PC-3 (cell line): ENCODE measurements around the gene ITGB1. TPM values are rescaled to one million over a fixed set of nuclear protein-coding genes. Genes with fewer than 3 reads are reported as not detected.

ENCODE experiments used
- ATAC-seq: fragments of 200-7000 bp; cut with Tn5 transposase; 2 replicates; pipeline ENCODE4 v1.9.1; 2020; ENCODE audit warnings: mild to moderate bottlenecking, moderate library complexity
- BruUV-seq: library from RNA; stranded (reverse); fragments of 400-500 nt; replicated peaks from 2 replicates; lab custom pipeline; 2021; lab: Mats Ljungman, UMichigan
- CTCF ChIA-PET: fragments of 300-600 bp; sonication (Branson Sonifier 250); formaldehyde crosslinking; loops from one replicate; lab custom pipeline; 2022; ENCODE audit warnings: antibody characterized with exemption; lab: Charles Lee
- POLR2A ChIA-PET: fragments of 300-600 bp; sonication (Branson Sonifier 250); formaldehyde crosslinking; loops from one replicate; lab custom pipeline; 2022; ENCODE audit warnings: antibody characterized with exemption; ENCODE audit not compliant: unreplicated experiment; lab: Charles Lee
- DNase-seq: peaks from one replicate; pipeline ENCODE4 v3.0.0-alpha.2; 2015
- H2AFZ ChIP-seq: fragments of 300-600 bp; sonication (generic); 2 replicates; pipeline ENCODE4 v1.6.0; 2016; ENCODE audit warnings: antibody characterized with exemption, low read length
- H3F3A ChIP-seq: fragments of 300-600 bp; sonication (generic); one replicate; pipeline ENCODE4 v1.6.0; 2017; ENCODE audit warnings: antibody characterized with exemption, low read length, control low read depth, mild to moderate bottlenecking; ENCODE audit not compliant: unreplicated experiment
- H3K27ac ChIP-seq: fragments of 300-600 bp; sonication (generic); 2 replicates; pipeline ENCODE4 v1.5.1; 2016; ENCODE audit warnings: mild to moderate bottlenecking, low read length
- H3K27me3 ChIP-seq: fragments of 300-600 bp; sonication (generic); 2 replicates; pipeline ENCODE4 v1.6.1; 2016; ENCODE audit warnings: low read length, mixed read lengths
- H3K36me3 ChIP-seq: fragments of 300-600 bp; sonication (generic); 2 replicates; pipeline ENCODE4 v1.6.1; 2016; ENCODE audit warnings: low read depth, mixed run types, low read length, mixed read lengths
- H3K4me1 ChIP-seq: fragments of 300-600 bp; sonication (generic); 2 replicates; pipeline ENCODE4 v1.5.1; 2016; ENCODE audit warnings: low read length; ENCODE audit not compliant: insufficient read depth
- H3K4me2 ChIP-seq: fragments of 300-600 bp; sonication (generic); 2 replicates; pipeline ENCODE4 v1.6.0; 2016; ENCODE audit warnings: low read length
- H3K4me3 ChIP-seq: fragments of 300-600 bp; sonication (generic); 2 replicates; pipeline ENCODE4 v1.5.1; 2016; ENCODE audit warnings: mild to moderate bottlenecking, low read length, mixed read lengths
- H3K79me2 ChIP-seq: fragments of 300-600 bp; sonication (generic); 2 replicates; pipeline ENCODE4 v1.6.1; 2017; ENCODE audit warnings: low read length, mixed read lengths
- H3K9ac ChIP-seq: fragments of 300-600 bp; sonication (generic); 2 replicates; pipeline ENCODE4 v1.6.0; 2016; ENCODE audit warnings: mild to moderate bottlenecking, low read length
- H3K9me2 ChIP-seq: fragments of 300-600 bp; sonication (generic); replicated peaks from 2 replicates; pipeline ENCODE4 v1.6.1; 2016; ENCODE audit warnings: mixed run types, low read length, mixed read lengths
- H3K9me3 ChIP-seq: fragments of 300-600 bp; sonication (generic); 2 replicates; pipeline ENCODE4 v1.6.1; 2016; ENCODE audit warnings: low read length, mixed read lengths
- H4K20me1 ChIP-seq: fragments of 300-600 bp; sonication (generic); 2 replicates; pipeline ENCODE4 v1.6.1; 2016; ENCODE audit warnings: low read length, mixed read lengths
- CTCF ChIP-seq: fragments of 300-600 bp; sonication (generic); conservative IDR thresholded peaks from 2 replicates; pipeline ENCODE4 v1.5.1; 2017; ENCODE audit warnings: antibody characterized with exemption, low read depth, mild to moderate bottlenecking, low read length
- EZH2 ChIP-seq: fragments of 300-600 bp; sonication (generic); IDR thresholded peaks from one replicate; pipeline ENCODE4 v1.6.1; 2017; ENCODE audit warnings: antibody characterized with exemption, mild to moderate bottlenecking, low read length; ENCODE audit not compliant: unreplicated experiment
- EZH2phosphoT487 ChIP-seq: fragments of 300-600 bp; sonication (generic); IDR thresholded peaks from 2 replicates; pipeline ENCODE4 v1.6.1; 2018; ENCODE audit warnings: mild to moderate bottlenecking, antibody characterized with exemption, low read length, borderline replicate concordance
- intact Hi-C: fragments of 100-400 bp; cut with micrococcal nuclease; formaldehyde crosslinking; loops from 2 replicates; pipeline ENCODE4 v1.9.0; 2023
- total RNA-seq: library from RNA; depleted of rRNA; stranded (reverse); fragments of >200 nt; gene quantifications from 2 replicates; pipeline ENCODE4 v1.2.3, GENCODE V29; 2014

The ITGB1 gene
- total RNA-seq, 1 experiment from 2014 or later = 1,010 TPM

DNA sequence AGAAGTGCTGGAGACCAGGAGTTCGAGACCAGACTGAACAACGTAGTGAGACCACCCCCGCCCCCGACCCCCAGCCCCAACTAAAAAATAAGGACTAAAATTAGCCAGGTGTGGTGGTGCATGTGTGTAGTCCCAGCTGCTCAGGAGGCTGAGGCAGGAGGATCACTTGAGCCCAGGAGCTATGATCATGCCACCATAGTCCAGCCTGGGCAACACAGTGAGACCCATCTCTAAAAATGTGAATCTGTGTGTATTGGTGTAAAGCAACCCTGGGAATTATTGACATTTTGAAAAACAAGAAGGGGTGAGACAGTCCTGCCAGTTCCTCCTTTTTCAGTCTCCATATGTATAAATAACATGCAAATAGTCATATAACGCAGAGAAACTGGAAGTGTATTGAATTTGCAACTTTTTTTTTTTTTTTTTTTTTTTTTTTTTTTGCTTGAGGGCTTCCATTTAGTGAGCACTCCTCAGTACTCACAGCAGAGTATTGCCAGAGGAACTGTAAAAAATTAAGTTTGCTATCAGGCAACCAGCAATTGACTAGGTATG, 3.4 kb upstream of the ITGB1 start:
- Histone ChIP-seq H3F3A (peaks cover 4% of the 10 kb centered on the region), H2AFZ (no peak overlapping the region), H3K4me2 (peak overlapping the region; percentile 76), H3K4me3 (peak overlapping the region; percentile 42; the same call in 1 of the 2 replicates), H3K9me3 (no peaks in the 10 kb centered on the region), H3K36me3 (peaks cover 6% of the 10 kb centered on the region; the same call in 1 of the 2 replicates), H3K27ac (peak overlapping the region; percentile 72), H3K79me2 (peaks cover 51% of the 10 kb centered on the region), H3K4me1 (peaks cover 49% of the 10 kb centered on the region), H3K9me2 (no peaks in the 10 kb centered on the region), H4K20me1 (peaks cover 10% of the 10 kb centered on the region), H3K27me3 (no peaks in the 10 kb centered on the region), H3K9ac (peak overlapping the region; percentile 29; the same call in 1 of the 2 replicates)
- no peak for DNase-seq
- BruUV-seq = no TSS peak
- no peak; the same call in 1 of the 2 replicates for ATAC-seq
- POLR2A ChIA-PET = interaction anchor here (0.6 to 1.5 kb wide), 2 partner anchors 19 to 426 kb away, joined by 9 to 13 read pairs; no protein-coding TSS in a partner anchor
- TF ChIP-seq CTCF = no peak
- CTCF ChIA-PET = interaction anchor here (0.6 to 1.4 kb wide), 5 partner anchors 19 to 49 kb away, joined by 3 to 11 read pairs (median 5); no protein-coding TSS in a partner anchor
- intact Hi-C loops = loop anchor here (1.0 kb wide), 1 partner anchor 47 kb away; no protein-coding TSS in a partner anchor

DNA sequence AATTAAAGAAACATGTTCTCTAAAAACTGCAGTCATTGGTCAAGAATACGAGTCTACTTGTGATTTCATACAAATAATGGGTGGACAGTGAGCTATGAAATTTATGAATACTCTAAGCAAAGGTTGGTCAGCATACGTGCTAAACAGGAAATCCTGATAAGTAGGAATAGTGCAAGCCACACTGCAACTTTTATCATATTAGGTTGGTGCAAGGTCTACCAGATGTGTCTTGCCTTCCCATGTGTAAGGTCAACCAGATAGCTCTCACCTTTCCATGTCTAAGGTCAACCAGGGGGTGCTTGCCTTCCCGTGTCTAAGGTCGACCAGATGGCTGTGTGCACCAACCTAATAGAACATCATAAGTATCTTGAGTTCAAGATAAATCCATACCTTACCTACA, 2.0 kb upstream of the ITGB1 start:
- Histone ChIP-seq H3K27me3 (no peaks in the 10 kb centered on the region), H3K4me2 (peak overlapping the region; percentile 89), H3K9me3 (no peaks in the 10 kb centered on the region), H4K20me1 (peaks cover 24% of the 10 kb centered on the region), H3K27ac (peak overlapping the region; percentile 82), H3K4me1 (peaks cover 52% of the 10 kb centered on the region), H3K4me3 (peak overlapping the region; percentile 75), H2AFZ (no peak overlapping the region), H3F3A (peaks cover 7% of the 10 kb centered on the region), H3K9ac (peak overlapping the region; percentile 92), H3K36me3 (peaks cover 17% of the 10 kb centered on the region; the same call in 1 of the 2 replicates), H3K79me2 (peaks cover 65% of the 10 kb centered on the region), H3K9me2 (no peaks in the 10 kb centered on the region)
- no peak for ATAC-seq
- BruUV-seq = no TSS peak
- ChIA-PET POLR2A (interaction anchor here (0.6 to 2.0 kb wide), 4 partner anchors 21 to 50 kb away, joined by 3 to 37 read pairs (median 5); no protein-coding TSS in a partner anchor), CTCF (interaction anchor here (0.9 to 1.8 kb wide), 3 partner anchors 20 to 50 kb away, joined by 3 to 6 read pairs (median 5); no protein-coding TSS in a partner anchor)
- peak; percentile 44 for DNase-seq
- intact Hi-C loops = no loop called here
- no peak for TF ChIP-seq EZH2phosphoT487
- TF ChIP-seq EZH2 = no peak

- Histone ChIP-seq H3K27me3 (no peaks in the 10 kb centered on the region), H4K20me1 (peaks cover 31% of the 10 kb centered on the region), H3K36me3 (peaks cover 22% of the 10 kb centered on the region), H3K4me2 (peak overlapping the region; percentile 89), H3K4me3 (peak overlapping the region; percentile 75), H3K27ac (peak overlapping the region; percentile 82), H3K9me3 (no peaks in the 10 kb centered on the region), H3K9me2 (no peaks in the 10 kb centered on the region), H3F3A (peaks cover 7% of the 10 kb centered on the region), H2AFZ (peak overlapping the region; percentile 71), H3K4me1 (peaks cover 60% of the 10 kb centered on the region), H3K79me2 (peaks cover 73% of the 10 kb centered on the region), H3K9ac (peak overlapping the region; percentile 92)
- intact Hi-C loops = loop anchor here (1.0 to 5.0 kb wide), 2 partner anchors 14 to 162 kb away; no protein-coding TSS in a partner anchor
- no peak for TF ChIP-seq EZH2
- TF ChIP-seq CTCF = no peak
- no peak for TF ChIP-seq EZH2phosphoT487
- peak; percentile 46 for DNase-seq
- POLR2A ChIA-PET = interaction anchor here (0.6 to 2.0 kb wide), 8 partner anchors 22 to 643 kb away, joined by 3 to 37 read pairs (median 3); no protein-coding TSS in a partner anchor
- CTCF ChIA-PET = interaction anchor here (0.6 to 1.8 kb wide), 4 partner anchors 21 to 526 kb away, joined by 3 to 6 read pairs (median 6); no protein-coding TSS in a partner anchor
- no TSS peak for BruUV-seq
- no peak for ATAC-seq
Observed at GRCh38 chr10:32959006-32959920, 1.2 kb upstream of the ITGB1 start.
